Left renal cortex interstitium (tissue), 4 donors: ENCODE data around the gene SPTBN5. TPM values are rescaled to one million over a fixed set of nuclear protein-coding genes. Genes with fewer than 3 reads are reported as not detected.

Source experiments
- DNase-seq, 4 donors: peaks; one replicate each; pipeline ENCODE4 v3.0.0-alpha.2; 2013; ENCODE audit warnings: low read depth in 4 of 4, low spot score in 2 of 4, missing footprints in 1 of 4
- polyA plus RNA-seq, 4 donors: library from polyadenylated mRNA; unstranded; fragments of 120-200 nt; gene quantifications; one replicate each; pipeline ENCODE4 v1.2.1, GENCODE V29; 2013; ENCODE audit not compliant: insufficient read length in 4 of 4

SPTBN5 gene
- polyA plus RNA-seq, 4 donors: 2.2 to 4.9 (median 3.0) TPM

DNA sequence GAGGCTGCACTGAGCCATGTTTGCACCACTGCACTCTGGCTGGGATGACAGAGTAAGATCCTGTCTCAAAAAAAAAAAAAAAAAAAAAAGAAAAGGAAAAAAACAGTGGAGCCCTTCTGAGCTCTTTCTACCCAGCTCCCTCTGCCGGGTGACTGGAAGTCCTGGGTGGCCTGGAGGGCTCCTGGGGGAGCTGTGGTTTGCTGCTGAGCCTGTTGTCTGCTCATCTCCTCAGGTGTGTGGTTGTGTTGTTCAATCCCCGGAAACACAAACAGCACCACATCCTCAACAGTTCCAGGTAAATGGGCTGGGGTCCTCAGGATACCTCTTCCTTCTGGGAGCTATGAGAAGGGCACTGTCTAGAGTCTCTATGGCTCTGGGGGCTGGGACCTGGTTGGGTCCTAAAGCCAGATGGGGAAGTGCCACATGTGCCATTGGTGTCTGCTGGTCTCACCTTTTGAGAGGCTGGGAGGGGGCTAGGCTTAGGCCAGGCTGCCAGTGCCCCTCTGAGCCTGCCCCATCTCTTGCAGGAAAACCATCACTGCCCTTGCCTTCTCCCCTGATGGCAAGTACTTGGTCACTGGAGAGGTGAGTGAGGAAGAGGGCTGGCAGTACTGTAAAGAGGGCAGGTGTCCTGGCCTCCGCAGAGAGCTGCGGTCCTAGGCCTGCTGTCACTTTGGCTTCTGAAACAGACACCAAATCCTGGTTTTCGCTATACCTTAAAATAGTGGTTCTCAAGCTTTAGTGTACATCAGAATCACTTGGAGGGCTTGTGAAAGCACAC lies 83.0 kb downstream of the SPTBN5 start:
- no peak for DNase-seq

DNA sequence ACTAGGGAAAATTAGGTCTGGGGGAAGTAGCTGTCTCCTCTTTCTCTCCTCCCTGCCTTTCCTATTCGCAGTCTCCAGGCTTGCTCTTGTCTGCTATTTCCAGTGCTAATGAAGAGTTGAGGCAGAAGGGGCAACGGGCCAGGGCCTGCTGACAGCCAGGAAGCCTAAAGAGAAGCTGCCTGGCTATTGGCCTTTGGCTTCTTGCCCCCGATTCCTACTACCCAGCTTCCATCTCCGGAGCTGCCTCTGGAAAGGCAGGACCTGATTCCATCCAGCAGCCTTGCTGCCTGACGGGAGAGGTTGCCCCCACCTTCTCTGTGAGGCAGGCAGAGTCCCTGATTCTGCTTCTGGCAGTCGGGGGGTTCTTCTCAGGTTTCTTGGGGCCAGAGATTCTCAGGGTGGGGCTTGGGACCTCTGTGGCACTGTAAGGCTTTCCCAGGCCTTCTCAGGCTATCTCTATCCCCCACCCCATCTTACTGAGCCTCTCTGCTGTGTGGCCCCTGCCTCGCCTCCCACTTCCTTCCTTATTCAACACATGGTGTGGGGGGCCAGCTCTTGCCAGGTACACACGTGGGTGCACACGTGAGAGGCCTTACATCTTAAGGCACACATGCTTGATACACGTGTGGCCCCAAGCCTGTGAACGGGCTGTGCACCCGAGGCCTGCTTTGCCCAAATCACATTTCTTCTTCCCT lies 84.2 kb downstream of the SPTBN5 start:
- no peak for DNase-seq

DNA sequence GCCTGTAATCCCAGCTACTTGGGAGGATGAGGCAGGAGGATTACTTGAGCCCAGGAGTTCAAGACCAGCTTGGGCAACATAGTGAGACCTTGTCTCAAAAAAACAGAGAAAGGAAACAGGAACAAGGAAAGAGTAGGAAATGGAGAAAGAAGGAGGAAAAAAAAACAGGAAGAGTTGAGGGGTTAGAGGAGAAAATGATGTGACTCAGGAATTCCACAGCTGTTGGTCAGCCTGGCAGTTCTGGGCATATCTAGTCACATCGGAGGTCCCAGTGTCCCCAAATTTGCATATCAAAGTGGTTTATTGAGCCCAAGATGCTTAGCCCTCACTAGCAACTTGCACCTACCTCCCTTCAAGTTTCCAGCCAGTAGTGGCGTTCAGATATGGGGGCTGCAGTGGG lies 84.7 kb downstream of the SPTBN5 start:
- DNase-seq: no peak

DNA sequence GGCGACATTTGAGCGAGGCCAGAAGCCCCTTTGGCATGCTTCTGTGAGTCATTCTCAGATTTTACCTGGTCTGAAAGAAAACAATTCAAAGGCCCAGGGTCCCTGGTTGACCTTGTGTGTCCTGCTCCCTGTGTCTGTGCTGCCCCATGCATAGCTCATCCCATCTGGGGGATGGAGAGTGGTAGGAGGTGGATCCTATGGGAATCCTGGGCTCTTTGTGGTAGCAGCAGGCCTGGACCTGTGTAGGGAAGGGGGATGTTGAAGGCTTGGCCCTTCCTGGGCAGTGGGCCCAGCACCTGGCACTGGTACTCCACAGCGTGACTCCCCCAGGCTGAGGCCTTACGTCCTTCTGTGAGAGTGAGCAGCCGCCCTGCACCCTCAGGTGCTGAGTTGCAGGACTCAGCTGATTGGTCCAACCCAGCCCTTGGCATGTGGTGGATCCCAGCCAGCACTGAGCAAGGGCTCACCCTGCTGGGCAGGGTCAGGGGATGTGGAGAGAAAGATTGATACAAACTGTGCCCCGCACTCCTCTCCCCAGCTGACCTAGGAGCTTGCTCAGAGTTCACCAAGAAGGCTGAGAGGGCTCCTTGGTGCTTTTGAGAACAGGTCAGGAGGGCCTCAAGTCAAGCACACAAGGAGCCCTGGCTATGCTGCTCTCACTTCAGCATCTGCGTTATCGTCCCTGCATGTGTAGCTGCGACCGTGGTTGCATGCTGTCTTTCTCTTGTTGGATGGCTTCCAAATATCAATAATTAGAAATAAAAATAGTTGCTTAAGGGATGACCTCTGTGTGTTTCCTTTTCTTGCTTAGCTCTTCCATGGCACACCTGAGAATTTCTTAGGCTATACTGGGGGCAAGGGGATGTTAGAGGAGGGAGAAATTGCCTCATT lies 87.3 kb downstream of the SPTBN5 start:
- no peak for DNase-seq

DNA sequence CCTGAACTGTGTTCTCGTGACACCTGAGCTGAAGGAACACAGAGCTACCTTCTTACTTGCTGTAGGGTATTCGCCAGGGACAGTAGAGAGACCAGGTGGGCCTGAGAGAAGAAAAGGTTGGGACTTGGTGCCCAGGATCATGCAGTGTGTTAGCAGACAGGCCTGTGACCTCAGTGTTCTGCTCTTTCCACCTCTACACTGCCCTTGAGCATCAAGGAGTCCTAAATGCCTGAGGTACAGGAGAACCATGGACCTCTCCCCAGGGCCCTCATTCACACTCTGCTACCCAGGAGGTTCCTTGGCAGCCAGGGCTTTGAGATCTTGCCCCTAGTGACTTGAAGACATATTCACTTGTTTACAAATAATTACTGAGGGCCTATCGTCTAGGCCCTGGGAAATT lies 88.1 kb downstream of the SPTBN5 start:
- no peak for DNase-seq

DNA sequence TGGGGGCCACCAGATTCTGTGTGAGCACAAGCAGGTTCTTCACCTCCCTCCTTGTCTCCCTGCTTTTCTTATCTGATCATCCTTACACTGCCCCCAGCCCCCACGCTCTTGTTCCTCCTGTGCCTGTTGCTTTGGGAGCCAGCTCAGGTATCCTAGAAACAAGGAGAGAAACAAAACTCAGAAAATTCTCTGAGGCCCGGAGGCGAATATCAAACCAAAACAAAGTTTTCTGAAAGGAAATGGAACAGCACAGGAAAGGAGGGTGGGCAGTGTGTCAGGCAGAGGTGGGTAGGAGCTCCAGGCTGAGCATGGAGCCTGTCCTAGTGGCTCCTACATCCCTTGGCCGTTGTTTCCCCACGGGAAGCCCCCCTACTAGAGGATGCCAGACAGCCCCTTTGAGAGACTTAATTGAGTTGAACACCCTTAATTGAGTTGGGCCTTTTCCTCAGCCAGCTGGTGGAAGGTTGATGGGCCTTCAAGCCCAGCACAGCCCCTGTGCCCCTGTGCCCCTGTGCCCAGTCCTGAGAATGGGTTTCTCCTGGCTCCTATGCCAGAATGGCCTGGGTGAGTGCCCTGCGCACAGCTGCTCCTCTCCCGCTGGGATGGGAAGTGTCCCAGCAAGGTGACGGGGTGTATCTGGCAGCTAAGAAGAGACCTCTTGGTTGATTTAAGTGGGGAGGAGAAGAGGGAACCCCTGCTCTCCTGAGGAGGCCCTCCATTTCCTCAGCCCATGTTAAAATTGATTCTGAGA lies 88.8 kb downstream of the SPTBN5 start:
- no peak for DNase-seq

DNA sequence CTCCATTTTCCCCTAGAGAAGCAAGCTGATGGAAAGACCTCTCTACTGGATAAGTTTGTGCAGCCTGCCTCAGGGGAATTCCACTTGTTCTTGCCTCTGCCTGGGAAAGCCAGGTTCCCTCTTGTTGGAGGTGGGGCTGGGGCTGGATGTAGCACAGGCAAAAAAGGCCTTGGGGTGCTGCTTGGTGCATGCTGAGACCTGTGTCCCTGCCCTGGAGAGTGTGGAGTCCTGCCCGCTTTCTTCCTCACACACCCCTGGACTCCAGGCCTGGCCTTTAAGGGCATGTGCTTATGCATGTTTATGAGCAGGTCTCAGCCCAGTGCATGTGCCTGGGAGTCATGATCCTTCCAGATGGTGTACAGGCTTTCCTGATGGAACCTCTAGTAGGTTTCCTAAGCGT lies 89.5 kb downstream of the SPTBN5 start:
- DNase-seq: no peak

DNA sequence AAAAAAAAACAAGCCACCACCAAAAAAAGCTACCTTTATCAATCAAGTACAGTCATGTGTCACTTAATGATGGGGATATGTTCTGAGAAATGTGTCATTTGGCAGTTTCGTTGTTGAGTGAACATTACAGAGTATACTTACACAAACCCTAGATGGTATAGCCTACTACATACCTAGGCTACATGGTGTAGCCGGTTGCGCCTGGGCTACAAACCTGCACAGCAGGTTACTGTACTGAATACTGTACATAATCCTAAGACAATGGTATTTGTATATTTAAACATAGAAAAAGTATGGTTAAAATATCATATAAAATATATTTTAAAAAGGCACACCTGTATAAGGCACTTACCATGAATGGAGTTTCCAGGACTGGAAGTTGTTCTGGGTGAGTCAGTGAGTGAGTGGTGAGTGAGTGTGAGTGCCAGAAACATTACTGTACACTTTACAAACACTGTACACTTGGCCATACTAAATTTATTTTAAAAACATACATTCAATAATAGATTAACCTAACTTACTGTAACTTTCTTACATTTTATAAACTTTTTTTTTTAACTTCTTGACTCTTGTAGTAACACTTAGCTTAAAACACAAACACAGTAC lies 91.9 kb downstream of the SPTBN5 start:
- DNase-seq: no peak

DNA sequence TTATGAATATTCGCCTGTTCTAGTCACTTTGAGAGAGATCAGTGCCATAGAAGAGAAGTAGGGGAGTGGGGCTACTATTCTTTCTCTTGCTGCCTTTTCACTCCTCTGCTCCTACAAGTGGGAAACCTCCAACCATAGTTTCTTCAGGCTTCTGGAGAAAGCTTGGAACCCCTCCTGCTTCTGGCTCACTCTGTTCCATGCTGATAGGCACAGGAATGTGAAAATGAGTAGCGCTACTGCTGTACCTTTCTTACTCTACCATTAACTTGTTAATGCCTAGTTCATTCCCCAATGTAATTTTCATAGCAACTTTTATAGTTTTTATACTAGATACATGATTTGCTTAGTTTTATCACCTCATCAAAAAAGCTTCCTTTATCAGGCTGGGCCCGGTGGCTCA lies 92.7 kb downstream of the SPTBN5 start:
- DNase-seq: no peak

DNA sequence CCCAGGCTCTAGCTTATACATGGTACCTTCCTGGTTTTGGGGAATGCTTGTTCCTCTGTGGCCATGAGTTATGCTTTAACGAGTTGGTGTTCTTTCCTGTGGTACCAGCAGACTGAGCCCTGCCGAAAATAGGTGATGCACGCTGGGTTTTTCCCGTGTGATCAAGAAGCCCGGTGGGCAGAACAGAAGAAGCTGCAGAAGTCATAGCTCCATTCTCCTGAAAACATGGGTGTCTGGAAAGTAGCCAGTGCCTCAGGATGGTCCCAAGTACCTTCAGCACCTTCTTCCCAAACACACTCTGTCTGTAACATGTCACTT lies 94.4 kb downstream of the SPTBN5 start:
- DNase-seq: no peak

DNA sequence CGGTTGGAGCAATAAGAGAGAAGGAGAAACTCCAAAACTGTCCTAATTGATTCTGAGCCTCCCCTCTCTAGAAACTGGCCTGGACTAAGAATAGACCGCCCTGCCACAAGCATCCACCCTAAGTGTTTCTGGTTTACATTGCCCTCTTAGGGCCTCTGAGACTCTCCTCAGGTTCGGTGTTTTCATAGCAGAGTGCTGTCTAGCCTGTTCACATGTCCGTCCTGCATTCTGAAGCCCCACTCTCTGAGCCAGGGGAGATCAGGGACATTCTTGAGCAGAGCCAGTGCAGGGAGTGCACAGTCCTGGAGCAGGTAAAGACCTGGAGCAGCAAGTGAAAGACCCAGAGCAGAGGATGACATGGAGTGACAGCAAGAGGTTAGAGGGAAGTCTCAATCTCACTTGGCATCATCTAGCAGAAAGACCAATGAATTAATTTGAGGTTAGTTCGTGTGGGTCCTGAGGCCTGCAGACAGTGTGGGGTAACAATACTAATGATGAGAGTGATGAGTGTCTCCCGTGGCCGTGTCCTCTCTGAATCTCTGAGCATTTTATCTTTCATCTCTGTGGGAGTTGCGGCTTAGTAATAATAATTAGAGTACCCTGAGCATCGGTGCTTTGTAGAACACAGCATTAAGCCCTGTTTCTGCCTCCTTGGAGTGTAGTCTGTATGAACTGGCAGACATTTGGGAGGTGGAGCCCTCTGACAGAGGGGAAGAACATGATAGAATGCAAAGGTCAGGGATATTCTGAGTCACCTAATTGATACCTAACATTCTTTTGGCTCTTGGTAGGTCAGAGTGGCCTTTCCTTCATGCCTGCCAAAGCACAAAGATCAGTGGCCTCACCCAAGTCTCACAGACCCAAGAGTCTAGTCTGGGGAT lies 95.0 kb downstream of the SPTBN5 start:
- DNase-seq: no peak

Other genes with a start within 250 kb of the SPTBN5 start
- 10 to 100 TPM; 26.1 to 39.5 (median 35.8) TPM for gene MGA, start 233.6 kb downstream of the SPTBN5 start, polyA plus RNA-seq
- gene MAPKBP1, start 119.6 kb downstream of the SPTBN5 start, polyA plus RNA-seq: 10 to 100 TPM; 10.7 to 23.3 (median 14.8) TPM
- 10 to 100 TPM in 3 of 4 donors, 1 to 10 TPM in 1; 8.9 to 20.2 (median 13.4) TPM for gene JMJD7, start 66.0 kb downstream of the SPTBN5 start, polyA plus RNA-seq
- 10 to 100 TPM in 2 of 4 donors, 1 to 10 TPM in 2; 5.4 to 21.3 (median 12.9) TPM for gene PLA2G4B, start 55.2 kb downstream of the SPTBN5 start, polyA plus RNA-seq
- gene EHD4, start 78.5 kb upstream of the SPTBN5 start, polyA plus RNA-seq: 10 to 100 TPM; 16.6 to 18.2 (median 17.1) TPM
- gene PLA2G4E, start 127.0 kb upstream of the SPTBN5 start, polyA plus RNA-seq: under 1 TPM in 1 of 4 donors, not detected in 3; 0.03 TPM
- under 1 TPM in 3 of 4 donors, not detected in 1; 0.08 to 0.13 (median 0.08) TPM for gene PLA2G4D, start 200.5 kb upstream of the SPTBN5 start, polyA plus RNA-seq